LNCAP (cell line): ENCODE measurements around the gene ADGRL1.
A peak's percentile ranks its signal among the peaks of the same experiment; 100 is the strongest.

Source experiments
- CTCF ChIP-seq: fragments of 450-650 bp; IDR thresholded peaks from 2 replicates; pipeline ENCODE4 v1.5.1; 2017; ENCODE audit warnings: mild to moderate bottlenecking

The ADGRL1 gene

DNA sequence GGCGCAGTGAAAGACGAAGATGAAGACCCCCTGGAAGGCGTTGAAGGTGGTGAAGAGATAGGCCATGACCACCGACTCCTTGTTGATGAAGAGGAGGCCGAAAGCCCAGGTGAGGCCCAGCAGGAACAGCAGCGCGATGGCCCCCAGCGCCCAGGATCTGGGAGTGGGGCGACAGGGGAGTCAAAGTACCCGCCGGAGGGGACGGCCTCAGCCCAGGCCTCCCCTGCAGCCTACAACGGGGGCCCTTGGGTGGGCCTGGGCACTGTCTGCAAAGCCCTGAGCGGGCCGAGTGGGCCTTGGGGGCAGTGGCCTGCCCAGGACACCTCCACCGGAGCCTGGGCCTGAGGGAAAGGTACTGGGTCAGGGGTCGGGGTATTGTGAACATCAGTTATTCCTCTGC is 50.6 kb downstream of the ADGRL1 start:
- no peak for TF ChIP-seq CTCF

DNA sequence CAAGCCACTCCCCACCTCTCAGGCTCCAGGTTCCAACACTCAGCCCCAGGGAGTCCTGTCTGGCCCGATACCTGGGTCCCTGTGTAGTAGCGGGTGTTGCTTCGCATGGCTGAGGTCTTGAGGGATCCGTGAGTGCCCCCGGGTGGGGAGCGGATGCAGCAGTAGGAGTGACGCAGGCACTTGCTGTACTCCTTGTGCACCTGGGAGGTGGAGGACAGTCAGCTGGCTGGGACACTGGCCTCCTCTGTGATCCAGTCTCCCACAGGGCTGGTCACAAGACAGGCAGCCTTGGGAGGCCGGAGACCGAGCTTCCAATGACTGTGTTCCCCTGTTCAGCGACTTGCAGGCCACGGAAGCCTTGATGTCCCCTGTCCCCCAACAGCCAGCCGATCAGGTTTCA is 53.3 kb downstream of the ADGRL1 start:
- no peak for TF ChIP-seq CTCF

DNA sequence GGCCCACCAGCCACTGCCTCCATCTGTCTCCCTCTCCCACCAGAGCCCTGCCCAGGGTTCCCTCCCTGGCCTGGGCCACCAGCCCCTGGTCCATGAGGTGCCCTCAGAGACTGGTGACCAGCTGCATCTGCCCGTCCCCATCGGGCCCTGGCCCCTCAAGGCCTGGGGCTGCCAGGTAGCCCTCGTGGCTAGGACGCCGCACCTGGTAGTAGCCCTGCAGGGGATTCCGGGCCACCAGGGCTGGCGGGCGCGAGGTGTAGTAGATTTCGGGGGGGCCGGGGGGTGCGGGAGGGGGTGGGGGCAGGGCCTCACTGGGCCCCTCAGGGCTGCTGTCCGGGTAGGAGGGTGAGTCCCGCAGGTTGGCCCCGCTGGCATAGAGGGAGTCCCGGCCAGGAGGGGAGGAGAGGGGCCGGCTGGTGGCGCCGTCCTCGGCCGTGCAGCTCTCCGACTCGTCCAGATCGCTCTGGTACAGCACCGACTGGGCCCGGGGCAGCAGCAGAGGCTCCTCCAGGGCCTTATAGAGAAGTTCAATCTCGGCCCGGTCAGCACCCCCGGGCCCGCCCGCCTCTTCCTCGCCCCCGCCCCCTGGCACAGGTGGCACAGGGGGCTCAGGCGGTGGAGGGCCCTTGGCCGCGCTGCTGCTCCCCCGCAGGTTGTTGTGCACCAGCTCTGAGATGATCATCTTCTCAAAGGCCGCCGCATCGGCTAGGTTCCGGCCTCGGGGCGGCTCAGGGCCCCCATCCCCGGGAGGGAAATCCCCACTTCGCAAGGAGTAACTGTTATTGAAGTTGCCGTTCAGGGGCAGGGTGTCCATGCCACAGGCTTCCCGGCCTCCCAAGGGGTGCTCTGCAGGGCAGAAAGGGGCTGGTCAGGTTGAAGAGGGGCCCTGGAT is 55.0 kb downstream of the ADGRL1 start:
- no peak for TF ChIP-seq CTCF

GRCh38 chr19:14150041-14150769 is 55.8 kb downstream of the ADGRL1 start:
- no peak for TF ChIP-seq CTCF

GRCh38 chr19:14149509-14149994 is 56.4 kb downstream of the ADGRL1 start:
- no peak for TF ChIP-seq CTCF

DNA sequence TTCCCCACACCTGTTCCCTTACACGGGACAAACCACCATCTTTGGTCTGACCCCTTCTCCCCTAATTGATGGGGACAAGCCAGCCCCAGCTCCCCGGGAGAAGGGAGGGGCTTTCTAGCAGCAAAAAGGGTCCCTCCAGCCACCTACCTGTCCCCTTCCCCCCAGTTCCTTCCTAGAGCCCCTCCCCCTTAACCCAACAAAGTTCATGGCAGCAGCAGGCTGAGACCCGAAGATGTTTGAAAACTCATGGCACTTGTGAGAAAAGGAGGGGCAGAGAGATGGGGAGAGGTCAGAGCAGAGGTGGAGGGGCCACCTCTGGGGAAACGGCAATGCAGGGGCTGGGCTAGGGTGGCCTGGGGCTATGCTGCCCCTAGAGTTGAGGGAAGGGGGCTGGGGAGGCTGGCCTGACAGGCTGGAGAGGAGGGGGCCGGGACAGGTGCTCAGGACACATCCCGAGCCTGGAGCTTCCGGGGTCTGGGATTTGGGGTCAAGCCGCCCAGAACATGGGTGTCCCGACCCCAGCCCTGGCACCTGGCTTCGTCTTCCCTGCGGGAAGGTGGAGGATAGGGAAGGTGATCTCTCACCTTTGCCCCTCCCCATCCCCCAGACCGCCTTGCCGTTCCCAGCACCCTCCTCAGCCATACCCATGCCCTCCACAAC is 57.1 kb downstream of the ADGRL1 start:
- TF ChIP-seq CTCF: no peak

DNA sequence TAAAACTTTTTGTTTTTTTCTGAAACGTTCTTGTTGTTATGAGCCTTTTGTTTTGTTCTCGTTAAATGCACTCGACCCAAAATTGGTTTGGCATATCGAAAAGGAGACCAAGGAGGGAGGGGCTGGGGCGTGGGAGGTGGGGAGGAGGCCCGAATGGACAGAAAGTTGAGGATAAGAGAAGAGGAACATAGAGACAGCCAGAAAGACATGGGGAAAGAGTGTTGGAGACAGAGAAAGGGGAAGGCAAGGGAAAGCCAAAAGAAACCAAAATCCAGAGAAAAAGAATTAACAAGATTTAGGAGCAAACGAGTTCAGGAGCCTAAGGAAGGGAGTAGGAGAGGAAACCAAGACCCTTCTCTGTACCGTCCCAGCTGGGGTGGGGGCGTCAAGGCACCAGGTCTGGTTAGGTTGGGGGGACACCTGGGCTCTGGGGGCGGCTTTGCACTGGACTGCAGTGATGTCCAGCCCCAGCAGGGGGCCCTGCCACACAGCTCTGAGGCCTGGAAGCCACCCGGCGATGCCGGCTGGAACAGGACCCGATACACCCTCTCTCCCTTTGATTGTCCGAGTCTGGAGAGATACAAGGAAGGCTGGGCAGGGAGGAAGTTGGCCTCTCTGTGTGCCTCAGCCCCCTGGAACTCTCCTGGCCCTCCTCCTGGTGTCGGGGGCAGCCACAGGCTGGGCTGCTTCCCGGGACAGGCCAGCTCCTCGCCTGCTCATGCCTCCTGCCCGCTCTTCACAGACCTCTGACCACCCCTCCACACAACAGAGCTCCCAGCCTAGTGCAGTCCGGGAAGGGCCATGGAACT is 58.0 kb downstream of the ADGRL1 start:
- peak; percentile 60 for TF ChIP-seq CTCF
